GM21825 (cell line): Measurements from ENCODE around the gene FUT3.

Experiments used
- ATAC-seq: cut with Tn5 transposase; IDR thresholded peaks from one replicate; pipeline ENCODE4 v1.9.1; 2021; ENCODE audit warnings: mild to moderate bottlenecking, moderate library complexity; ENCODE audit not compliant: unreplicated experiment

FUT3 gene

GRCh38 chr19:5826531-5827341 lies 24.5 kb downstream of the FUT3 start:
- ATAC-seq = no peak

GRCh38 chr19:5825178-5825577 lies 26.1 kb downstream of the FUT3 start:
- no peak for ATAC-seq

GRCh38 chr19:5824751-5825150 lies 26.5 kb downstream of the FUT3 start:
- no peak for ATAC-seq

GRCh38 chr19:5823579-5824281 lies 27.5 kb downstream of the FUT3 start:
- no peak for ATAC-seq

- ATAC-seq = no peak
Measured at GRCh38 chr19:5822181-5822844, 28.9 kb downstream of the FUT3 start.

GRCh38 chr19:5821521-5822180 lies 29.6 kb downstream of the FUT3 start:
- ATAC-seq = no peak

- ATAC-seq = no peak
Measured at GRCh38 chr19:5820785-5821184, 30.5 kb downstream of the FUT3 start.

- no peak for ATAC-seq
Measured at GRCh38 chr19:5818594-5818993, 32.7 kb downstream of the FUT3 start.

GRCh38 chr19:5817218-5817617 lies 34.0 kb downstream of the FUT3 start:
- no peak for ATAC-seq

- no peak for ATAC-seq
Measured at GRCh38 chr19:5814852-5815246, 36.4 kb downstream of the FUT3 start.

GRCh38 chr19:5814123-5814851 lies 37.0 kb downstream of the FUT3 start:
- no peak for ATAC-seq

- no peak for ATAC-seq
Measured at GRCh38 chr19:5811117-5811516, 40.1 kb downstream of the FUT3 start.

- no peak for ATAC-seq
Measured at GRCh38 chr19:5809469-5809868, 41.8 kb downstream of the FUT3 start.

- no peak for ATAC-seq
Measured at GRCh38 chr19:5809053-5809452, 42.2 kb downstream of the FUT3 start.

- ATAC-seq = no peak
Measured at GRCh38 chr19:5808120-5808816, 43.0 kb downstream of the FUT3 start.

GRCh38 chr19:5806905-5807304 lies 44.3 kb downstream of the FUT3 start:
- ATAC-seq = no peak

- no peak for ATAC-seq
Measured at GRCh38 chr19:5806133-5806489, 45.1 kb downstream of the FUT3 start.

GRCh38 chr19:5805462-5806132 lies 45.7 kb downstream of the FUT3 start:
- ATAC-seq = no peak
